IMR-90 (cell line): ENCODE results near the gene SLX9. TPM values are rescaled to one million over a fixed set of nuclear protein-coding genes. Genes with fewer than 3 reads are reported as not detected.

Experiments
- ATAC-seq: fragments of 200-7000 bp; cut with Tn5 transposase; 2 replicates; pipeline ENCODE4 v1.9.1; 2020; ENCODE audit warnings: low read depth, mild to moderate bottlenecking, moderate library complexity
- BruUV-seq: library from RNA; stranded (reverse); fragments of 400-500 nt; replicated peaks from 2 replicates; lab custom pipeline; 2021; lab: Mats Ljungman, UMichigan
- CTCF ChIA-PET: fragments of 300-600 bp; formaldehyde crosslinking; extraction: SDS; loops from one replicate; lab custom pipeline; 2021; ENCODE audit warnings: antibody characterized with exemption; lab: Yijun Ruan, JAX
- POLR2A ChIA-PET: fragments of 300-600 bp; sonication (Branson Sonifier 250); formaldehyde crosslinking; loops from one replicate; lab custom pipeline; 2022; ENCODE audit warnings: antibody characterized with exemption; ENCODE audit not compliant: unreplicated experiment; lab: Charles Lee
- DNase-seq: peaks from one replicate; pipeline ENCODE4 v3.0.0; 2013
- H2AFZ ChIP-seq: replicated peaks from 2 replicates; pipeline ENCODE3; 2013; ENCODE audit warnings: low read length, mild to moderate bottlenecking; ENCODE audit not compliant: poor library complexity
- H2AK5ac ChIP-seq: 2 replicates; pipeline ENCODE4 v1.6.1; 2013; ENCODE audit warnings: low read depth, low read length, inconsistent platforms
- H2AK9ac ChIP-seq: replicated peaks from 2 replicates; pipeline ENCODE3; 2013; ENCODE audit warnings: mild to moderate bottlenecking, low read depth, low read length, moderate library complexity; ENCODE audit not compliant: poor library complexity
- H2BK120ac ChIP-seq: 2 replicates; pipeline ENCODE4 v1.6.1; 2013; ENCODE audit warnings: low read depth, low read length, inconsistent platforms
- H2BK15ac ChIP-seq: 3 replicates; pipeline ENCODE4 v1.6.1; 2013; ENCODE audit warnings: low read depth, low read length, inconsistent platforms
- H2BK20ac ChIP-seq: 2 replicates; pipeline ENCODE4 v1.6.1; 2013; ENCODE audit warnings: low read depth, mild to moderate bottlenecking, inconsistent platforms, low read length, moderate library complexity
- H2BK5ac ChIP-seq: 2 replicates; pipeline ENCODE4 v1.6.1; 2013; ENCODE audit warnings: mild to moderate bottlenecking, low read depth, low read length, inconsistent platforms; ENCODE audit not compliant: poor library complexity, severe bottlenecking
- H3K14ac ChIP-seq: replicated peaks from 2 replicates; pipeline ENCODE4 v1.6.1; 2013; ENCODE audit warnings: low read depth, low read length, inconsistent platforms
- H3K18ac ChIP-seq: 2 replicates; pipeline ENCODE4 v1.6.1; 2013; ENCODE audit warnings: low read depth, low read length, control low read depth
- H3K23ac ChIP-seq: 2 replicates; pipeline ENCODE4 v1.6.1; 2013; ENCODE audit warnings: low read depth, low read length, inconsistent platforms
- H3K27ac ChIP-seq: 2 replicates; pipeline ENCODE4 v1.5.1; 2013; ENCODE audit warnings: mild to moderate bottlenecking, control low read depth, low read length; ENCODE audit not compliant: insufficient read depth
- H3K27me3 ChIP-seq: 2 replicates; pipeline ENCODE4 v1.6.1; 2013; ENCODE audit warnings: low read length; ENCODE audit not compliant: control insufficient read depth, insufficient read depth
- H3K36me3 ChIP-seq: 2 replicates; pipeline ENCODE4 v1.6.1; 2013; ENCODE audit warnings: low read length, mixed read lengths; ENCODE audit not compliant: control insufficient read depth, insufficient read depth
- H3K4ac ChIP-seq: 2 replicates; pipeline ENCODE4 v1.6.1; 2013; ENCODE audit warnings: low read depth, low read length, inconsistent platforms
- H3K4me1 ChIP-seq: 2 replicates; pipeline ENCODE4 v1.6.1; 2013; ENCODE audit warnings: low read length, mixed read lengths; ENCODE audit not compliant: control insufficient read depth, insufficient read depth
- H3K4me2 ChIP-seq: 2 replicates; pipeline ENCODE4 v1.6.1; 2013; ENCODE audit warnings: low read depth, mild to moderate bottlenecking, control low read depth, low read length, moderate library complexity
- H3K4me3 ChIP-seq: 2 replicates; pipeline ENCODE4 v1.5.1; 2013; ENCODE audit warnings: low read depth, mild to moderate bottlenecking, control low read depth, low read length, moderate library complexity; ENCODE audit not compliant: insufficient read depth
- H3K56ac ChIP-seq: 2 replicates; pipeline ENCODE4 v1.6.1; 2013; ENCODE audit warnings: low read length, inconsistent platforms; ENCODE audit not compliant: insufficient read depth; ENCODE audit errors: extremely low read depth
- H3K79me1 ChIP-seq, 2 experiments: 2 replicates each; pipeline ENCODE4 v1.6.1; 2013; ENCODE audit warnings: low read length in 2 of 2, inconsistent platforms in 1 of 2, low read depth in 1 of 2
- H3K9ac ChIP-seq: 2 replicates; pipeline ENCODE4 v1.6.1; 2013; ENCODE audit warnings: low read depth, low read length, control low read depth
- H3K9me1 ChIP-seq: 2 replicates; pipeline ENCODE4 v1.6.1; 2013; ENCODE audit warnings: low read length, inconsistent platforms; ENCODE audit not compliant: insufficient read depth
- H3K9me3 ChIP-seq: 2 replicates; pipeline ENCODE4 v1.6.1; 2013; ENCODE audit warnings: low read length; ENCODE audit not compliant: control insufficient read depth, insufficient read depth
- H4K20me1 ChIP-seq: 2 replicates; pipeline ENCODE4 v1.6.1; 2013; ENCODE audit warnings: low read length, inconsistent platforms; ENCODE audit not compliant: insufficient read depth
- H4K5ac ChIP-seq: 2 replicates; pipeline ENCODE4 v1.6.1; 2013; ENCODE audit warnings: mild to moderate bottlenecking, low read depth, low read length, control low read depth
- H4K8ac ChIP-seq, 2 experiments: 2 replicates each; pipeline ENCODE4 v1.6.1; 2013; ENCODE audit warnings: low read depth in 2 of 2, low read length in 2 of 2, control low read depth in 1 of 2, inconsistent platforms in 1 of 2
- H4K91ac ChIP-seq: 2 replicates; pipeline ENCODE4 v1.6.1; 2013; ENCODE audit warnings: low read depth, low read length, inconsistent platforms; ENCODE audit not compliant: insufficient read depth
- BHLHE40 ChIP-seq: fragments of 150-350 bp; IDR thresholded peaks from 2 replicates; pipeline ENCODE4 v1.6.1; 2016; ENCODE audit warnings: mild to moderate bottlenecking, low read depth, low read length
- CEBPB ChIP-seq: IDR thresholded peaks from 2 replicates; pipeline ENCODE4 v1.6.1; 2012; ENCODE audit warnings: low read depth, low read length, improper control_type of control experiment
- CHD1 ChIP-seq: IDR thresholded peaks from 2 replicates; pipeline ENCODE4 v1.6.1; 2012; ENCODE audit warnings: low read depth, low read length, improper control_type of control experiment
- NFE2L2 ChIP-seq: fragments of 150-350 bp; IDR thresholded peaks from 2 replicates; pipeline ENCODE4 v1.6.1; 2016; ENCODE audit warnings: low read depth, mild to moderate bottlenecking, low read length
- POLR2A ChIP-seq: IDR thresholded peaks from 2 replicates; pipeline ENCODE4 v1.6.1; 2012; ENCODE audit warnings: mild to moderate bottlenecking, low read depth, low read length
- RFX5 ChIP-seq: IDR thresholded peaks from 2 replicates; pipeline ENCODE4 v1.8.0; 2012; ENCODE audit warnings: low read depth, mild to moderate bottlenecking, low read length, moderate library complexity
- USF2 ChIP-seq: fragments of 150-350 bp; IDR thresholded peaks from 2 replicates; pipeline ENCODE4 v1.6.1; 2017; ENCODE audit warnings: mild to moderate bottlenecking, antibody characterized with exemption, low read length, low read depth
- WGBS, 2 experiments: methylation state at CpG; one replicate each; pipeline versions ENCODE4 v1.1.5 to v1.1.7; 2013; ENCODE audit warnings: missing lambda C conversion rate in 2 of 2; ENCODE audit not compliant: insufficient read length in 1 of 2; ENCODE audit errors: extremely low coverage in 2 of 2; 5-methylcytosine and 5-hydroxymethylcytosine counted together
- dilution Hi-C: fragments of 300-500 bp; cut with HindIII; formaldehyde crosslinking; loops from one replicate; pipeline ENCODE4 v1.14.3; 2018; ENCODE audit warnings: low sequenced_read_pairs; ENCODE audit not compliant: unreplicated experiment
- in situ Hi-C: fragments of 300-500 bp; cut with MboI; formaldehyde crosslinking; loops from 3 replicates; pipeline ENCODE4 v1.14.3; 2019; ENCODE audit warnings: low sequenced_read_pairs, inconsistent platforms, mixed read lengths
- intact Hi-C: fragments of 100-400 bp; cut with micrococcal nuclease; formaldehyde crosslinking; loops from 2 replicates; pipeline ENCODE4 v1.10.0; 2022
- polyA plus RNA-seq, 3 experiments: library from polyadenylated mRNA; depleted of rRNA; stranded (reverse); fragments of >200 nt; gene quantifications; 2 replicates each; pipeline ENCODE4 v1.2.3, GENCODE V29; 2012; ENCODE audit warnings: low replicate concordance in 1 of 3
- total RNA-seq: library from RNA; depleted of rRNA; stranded (reverse); fragments of >200 nt; gene quantifications from 2 replicates; pipeline ENCODE4 v1.2.3, GENCODE V29; 2012

SLX9 gene
- total and polyA plus RNA-seq, 2 of the 4 experiments (the other 2 are of a cell fraction), result 10.4 to 21.7 TPM

- WGBS, 2 experiments, result no CpG with 5 or more reads among the region's 12 CpGs
- H2AK9ac ChIP-seq, result no peak overlapping the region
- TF ChIP-seq CEBPB, result no peak
- no peak for TF ChIP-seq USF2
- no peak for TF ChIP-seq CHD1
- TF ChIP-seq BHLHE40, result no peak
- no peak for TF ChIP-seq RFX5
- TF ChIP-seq NFE2L2, result no peak
- no peak for TF ChIP-seq POLR2A
Measured at GRCh38 chr21:44918107-44918470, 21.7 kb upstream of the SLX9 start.

More at GRCh38 chr21:44918107-44918470, 21.7 kb upstream of the SLX9 start:
- H3K27ac ChIP-seq, result no peak overlapping the region
- H4K5ac ChIP-seq, result no peak overlapping the region
- no peak overlapping the region for H3K18ac ChIP-seq
- no peak overlapping the region for H3K9ac ChIP-seq
- in situ Hi-C loops, result no loop called here
- no peak overlapping the region for H2BK20ac ChIP-seq
- dilution Hi-C loops, result no loop called here
- H2BK5ac ChIP-seq, result no peak overlapping the region
- 0 out of 2 replicates have a peak, but pooled peaks cover 2% of the 10 kb centered on the region for H3K9me1 ChIP-seq
- no peaks in the 10 kb centered on the region for H3K79me1 ChIP-seq
- no peaks in the 10 kb centered on the region for H3K36me3 ChIP-seq
- no peak overlapping the region for H2AFZ ChIP-seq
- no TSS peak for BruUV-seq
- intact Hi-C loops, result no loop called here
- H3K4ac ChIP-seq, result no peak overlapping the region
- no peak overlapping the region for H3K23ac ChIP-seq
- no peak for ATAC-seq
- ChIA-PET POLR2A (no interaction called here), CTCF (no interaction called here)
- H3K27me3 ChIP-seq, result peaks cover 69% of the 10 kb centered on the region
- H4K20me1 ChIP-seq, result peaks cover 3% of the 10 kb centered on the region; the same call in 1 of the 2 replicates
- no peak overlapping the region for H3K4me3 ChIP-seq
- H3K4me1 ChIP-seq, result no peaks in the 10 kb centered on the region
- no peak for DNase-seq
- no peak overlapping the region for H4K91ac ChIP-seq
- no peak overlapping the region for H3K56ac ChIP-seq
- H4K8ac ChIP-seq, result no peak overlapping the region
- H3K4me2 ChIP-seq, result no peak overlapping the region
- H3K9me3 ChIP-seq, result no peaks in the 10 kb centered on the region
- no peak overlapping the region for H2AK5ac ChIP-seq
- no peak overlapping the region for H2BK15ac ChIP-seq
- H2BK120ac ChIP-seq, result no peak overlapping the region
- no peak overlapping the region for H3K14ac ChIP-seq
